ENCODE data around the gene CASZ1. TPM values are rescaled to one million over a fixed set of nuclear protein-coding genes. Genes with fewer than 3 reads are reported as not detected.

CASZ1 gene
- polyA plus RNA-seq, 3 donors = 0.30 to 3.7 (median 0.50) TPM

DNA sequence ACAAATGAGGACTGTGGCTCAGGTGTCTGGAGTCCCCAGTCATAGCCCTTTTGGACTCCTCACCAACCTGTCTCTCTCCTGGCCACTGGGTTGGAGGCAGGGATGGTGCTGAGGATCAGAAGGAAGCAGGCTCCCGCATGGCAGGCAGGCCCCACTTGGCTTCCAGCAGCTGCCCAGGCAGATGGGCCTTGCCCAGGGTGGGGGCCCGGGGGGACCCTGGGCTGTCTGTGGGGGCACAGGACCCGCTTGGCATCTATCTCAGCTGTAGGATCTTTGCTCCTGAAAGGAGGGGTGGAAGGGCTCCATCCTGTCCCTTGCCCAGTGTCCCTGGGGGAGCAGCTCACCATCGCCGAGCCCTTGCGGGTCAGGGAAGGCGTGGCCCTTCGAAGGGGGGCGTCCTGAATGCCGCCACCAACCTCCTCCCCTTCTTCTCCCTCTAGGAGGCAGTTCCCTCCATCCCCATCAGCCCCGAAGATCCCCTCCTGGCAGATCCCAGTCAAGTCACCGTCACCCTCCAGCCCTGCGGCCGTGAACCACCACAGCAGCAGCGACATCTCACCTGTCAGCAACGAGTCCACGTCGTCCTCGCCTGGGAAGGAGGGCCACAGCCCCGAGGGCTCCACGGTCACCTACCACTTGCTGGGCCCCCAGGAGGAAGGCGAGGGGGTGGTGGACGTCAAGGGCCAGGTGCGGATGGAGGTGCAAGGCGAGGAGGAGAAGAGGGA, 167.2 kb downstream of the CASZ1 start:
- Mint-ChIP-seq H3K4me1 (no peaks in the 10 kb centered on the region), H3K4me3 (no peak overlapping the region), H3K27ac (no peak overlapping the region), H3K27me3 (ENCODE audit: low read depth in 3 of 3) (peaks cover 0 to 9% (median 1%) of the 10 kb centered on the region in 3 donors), H3K36me3 (peaks cover 40 to 60% of the 10 kb centered on the region in 2 donors), H3K9me3 (no peaks in the 10 kb centered on the region)
- Histone ChIP-seq H3K27me3 (ENCODE audit: control insufficient read depth in 2 of 2, insufficient read depth in 2 of 2, low read length in 2 of 2) (no peaks in the 10 kb centered on the region), H3K79me2 (ENCODE audit: insufficient read depth, low read length) (no peaks in the 10 kb centered on the region), H4K20me1 (ENCODE audit: insufficient read depth, low read length) (no peaks in the 10 kb centered on the region), H3K9ac (ENCODE audit: insufficient read depth, low read length, poor library complexity, severe bottlenecking) (no peak overlapping the region), H3K27ac (ENCODE audit: low read depth in 1 of 2, low read length in 2 of 2) (no peak overlapping the region), H3K4me1 (ENCODE audit: control insufficient read depth in 1 of 2, insufficient read depth in 2 of 2, low read length in 2 of 2) (no peaks in the 10 kb centered on the region), H3K4me3 (replicated peaks in 1 of 3; ENCODE audit: low read depth in 2 of 3, low read length in 3 of 3) (no peak overlapping the region), H3K9me3 (replicated peaks in 1 of 2; ENCODE audit: control insufficient read depth in 1 of 2, insufficient read depth in 1 of 2, low read length in 2 of 2) (no peaks in the 10 kb centered on the region), H3K4me2 (replicated peaks; ENCODE audit: extremely low read depth, low read length, poor library complexity, severe bottlenecking) (no peak overlapping the region), H3K36me3 (replicated peaks in 1 of 2; ENCODE audit: control insufficient read depth in 1 of 2, insufficient read depth in 2 of 2, low read length in 2 of 2) (peaks cover 22 to 54% of the 10 kb centered on the region in 2 donors), H2AFZ (ENCODE audit: insufficient read depth, low read depth, low read length, poor library complexity, severe bottlenecking) (no peak overlapping the region)
- TF ChIP-seq, protein P1, sequence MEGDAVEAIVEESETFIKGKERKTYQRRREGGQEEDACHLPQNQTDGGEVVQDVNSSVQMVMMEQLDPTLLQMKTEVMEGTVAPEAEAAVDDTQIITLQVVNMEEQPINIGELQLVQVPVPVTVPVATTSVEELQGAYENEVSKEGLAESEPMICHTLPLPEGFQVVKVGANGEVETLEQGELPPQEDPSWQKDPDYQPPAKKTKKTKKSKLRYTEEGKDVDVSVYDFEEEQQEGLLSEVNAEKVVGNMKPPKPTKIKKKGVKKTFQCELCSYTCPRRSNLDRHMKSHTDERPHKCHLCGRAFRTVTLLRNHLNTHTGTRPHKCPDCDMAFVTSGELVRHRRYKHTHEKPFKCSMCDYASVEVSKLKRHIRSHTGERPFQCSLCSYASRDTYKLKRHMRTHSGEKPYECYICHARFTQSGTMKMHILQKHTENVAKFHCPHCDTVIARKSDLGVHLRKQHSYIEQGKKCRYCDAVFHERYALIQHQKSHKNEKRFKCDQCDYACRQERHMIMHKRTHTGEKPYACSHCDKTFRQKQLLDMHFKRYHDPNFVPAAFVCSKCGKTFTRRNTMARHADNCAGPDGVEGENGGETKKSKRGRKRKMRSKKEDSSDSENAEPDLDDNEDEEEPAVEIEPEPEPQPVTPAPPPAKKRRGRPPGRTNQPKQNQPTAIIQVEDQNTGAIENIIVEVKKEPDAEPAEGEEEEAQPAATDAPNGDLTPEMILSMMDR (IDR thresholded peaks at IDR 0.05) = no peak
- WGBS (ENCODE audit: insufficient coverage) = 96% methylated on average over 24 of the region's 25 CpGs
- intact Hi-C loops (cut with micrococcal nuclease) = no loop called here
- DNase-seq = no peak

DNA sequence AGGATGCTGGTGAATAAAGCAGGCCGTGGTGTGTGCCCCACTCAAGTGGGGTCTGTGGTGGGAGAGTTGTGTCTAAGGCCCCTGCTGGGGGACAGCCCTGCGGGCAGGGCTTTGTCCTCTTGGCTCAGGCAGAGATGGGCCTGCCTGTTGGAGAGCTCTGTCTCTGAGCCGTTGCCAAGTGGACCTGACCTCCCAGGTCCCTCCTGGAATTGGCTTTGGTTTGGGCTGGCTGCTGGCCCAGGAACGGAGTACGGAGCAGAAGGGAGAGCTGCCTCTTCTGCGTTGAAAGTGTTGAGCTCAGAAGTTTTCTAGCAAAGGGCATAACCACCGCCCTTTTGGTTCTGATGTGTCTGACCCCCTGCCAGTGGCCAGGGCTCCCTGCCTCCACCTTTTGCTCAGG, 167.8 kb downstream of the CASZ1 start:
- Mint-ChIP-seq H3K27ac (no peak overlapping the region), H3K4me1 (no peaks in the 10 kb centered on the region), H3K36me3 (peaks cover 44 to 64% of the 10 kb centered on the region in 2 donors), H3K4me3 (no peak overlapping the region), H3K9me3 (no peaks in the 10 kb centered on the region), H3K27me3 (ENCODE audit: low read depth in 3 of 3) (peaks cover 0 to 9% (median 0%) of the 10 kb centered on the region in 3 donors)
- no peaks in the 10 kb centered on the region for H3K4me1 ChIP-seq (ENCODE audit: control insufficient read depth in 1 of 2, insufficient read depth in 2 of 2, low read length in 2 of 2)
- H3K4me3 ChIP-seq (replicated peaks in 1 of 3; ENCODE audit: low read depth in 2 of 3, low read length in 3 of 3) = no peak overlapping the region
- WGBS (ENCODE audit: insufficient coverage) = 100% methylated on average over 7 of the region's 7 CpGs
- no peak for DNase-seq
- H3K9me3 ChIP-seq (replicated peaks in 1 of 2; ENCODE audit: control insufficient read depth in 1 of 2, insufficient read depth in 1 of 2, low read length in 2 of 2) = no peaks in the 10 kb centered on the region
- H3K36me3 ChIP-seq (replicated peaks in 1 of 2; ENCODE audit: control insufficient read depth in 1 of 2, insufficient read depth in 2 of 2, low read length in 2 of 2) = peaks cover 26 to 59% of the 10 kb centered on the region in 2 donors
- H3K4me2 ChIP-seq (replicated peaks; ENCODE audit: extremely low read depth, low read length, poor library complexity, severe bottlenecking) = no peak overlapping the region
- intact Hi-C loops (cut with micrococcal nuclease) = no loop called here
- no peak overlapping the region for H3K27ac ChIP-seq (ENCODE audit: low read depth in 1 of 2, low read length in 2 of 2)
- no peaks in the 10 kb centered on the region for H3K79me2 ChIP-seq (ENCODE audit: insufficient read depth, low read length)
- no peaks in the 10 kb centered on the region for H3K27me3 ChIP-seq (ENCODE audit: control insufficient read depth in 2 of 2, insufficient read depth in 2 of 2, low read length in 2 of 2)
- no peak overlapping the region for H3K9ac ChIP-seq (ENCODE audit: insufficient read depth, low read length, poor library complexity, severe bottlenecking)
- no peak overlapping the region for H2AFZ ChIP-seq (ENCODE audit: insufficient read depth, low read depth, low read length, poor library complexity, severe bottlenecking)
- TF ChIP-seq, protein P1 (IDR thresholded peaks at IDR 0.05) = no peak
- no peaks in the 10 kb centered on the region for H4K20me1 ChIP-seq (ENCODE audit: insufficient read depth, low read length)

All from CD14-positive monocyte (primary cell).